AML-193 (cell line): ENCODE results near the gene PISD.
"Not testable (repeated sequence)": the region's sequence is repeated elsewhere in the genome, so short reads cannot be mapped to it uniquely, and the experiment has no call there.

Experiments
- DNase-seq, 2 experiments: peaks; one replicate each; lab custom pipeline; 2025; lab: John Stamatoyannopoulos, UW

PISD gene

GRCh38 chr22:31661851-31662667 lies at the start of gene PISD:
Gene PISD (minus strand): TSS chr22:31662215. CDS start chr22:31662208, 7 bp downstream.
- peak; percentile 84 to 91 for DNase-seq

DNA sequence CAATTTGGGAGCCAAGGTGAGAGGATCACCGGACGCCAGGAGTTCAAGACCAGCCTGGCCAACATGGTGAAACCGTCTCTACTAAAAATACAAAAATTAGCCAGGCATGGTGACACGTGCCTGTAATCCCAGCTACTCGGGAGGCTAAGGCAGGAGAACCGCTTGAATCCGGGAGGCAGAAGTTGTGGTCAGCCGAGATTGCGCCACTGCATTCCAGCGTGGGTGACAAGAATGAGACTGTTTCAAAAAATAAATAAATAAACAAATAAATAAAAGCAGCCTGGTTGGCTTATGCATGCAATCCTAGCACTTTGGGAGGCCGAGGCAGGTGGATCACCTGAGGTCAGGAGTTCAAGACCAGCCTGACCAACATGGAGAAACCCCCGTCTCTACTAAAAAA lies 49.2 kb upstream of the PISD start:
- not testable (repeated sequence) for DNase-seq

DNA sequence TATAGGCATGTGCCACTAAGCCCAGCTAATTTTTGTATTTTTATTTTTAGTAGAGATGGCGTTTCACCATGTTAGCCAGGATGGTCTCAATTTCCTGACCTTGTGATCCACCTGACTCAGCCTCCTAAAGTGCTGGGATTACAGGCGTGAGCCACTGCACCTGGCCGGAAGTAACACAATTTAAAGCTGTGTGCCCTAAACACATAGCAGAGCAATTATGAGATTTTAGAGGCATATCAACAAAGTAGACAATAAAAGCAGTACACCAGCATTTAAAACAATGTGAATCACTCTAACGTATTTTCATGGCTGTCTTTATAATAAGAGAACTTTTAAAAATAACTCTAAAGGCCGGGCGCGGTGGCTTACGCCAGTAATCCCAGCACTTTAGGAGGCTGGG lies 45.5 kb upstream of the PISD start:
- no peak for DNase-seq

DNA sequence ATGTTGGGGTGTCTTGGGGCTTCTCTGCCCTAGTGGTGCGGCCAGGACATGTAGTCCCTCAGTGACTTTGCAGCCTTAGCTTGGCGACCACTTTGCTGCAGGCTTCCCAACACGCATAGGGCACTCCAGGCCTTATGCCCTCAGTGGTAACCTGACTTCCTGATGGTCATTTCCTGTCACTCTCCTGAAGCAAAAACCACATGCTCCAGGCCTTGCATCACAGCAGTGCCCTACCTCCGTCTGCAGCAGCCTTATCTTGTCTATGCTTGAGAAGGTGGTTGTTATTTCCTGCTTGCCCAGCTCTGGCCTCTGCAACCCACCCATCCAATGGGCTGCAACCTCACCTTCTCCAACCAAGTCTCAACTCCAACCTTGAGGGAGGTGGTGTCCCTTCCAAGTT lies 33.4 kb upstream of the PISD start:
- peak; percentile 23 to 35 for DNase-seq

GRCh38 chr22:31694046-31694445 lies 32.0 kb upstream of the PISD start:
- not testable (repeated sequence) for DNase-seq

DNA sequence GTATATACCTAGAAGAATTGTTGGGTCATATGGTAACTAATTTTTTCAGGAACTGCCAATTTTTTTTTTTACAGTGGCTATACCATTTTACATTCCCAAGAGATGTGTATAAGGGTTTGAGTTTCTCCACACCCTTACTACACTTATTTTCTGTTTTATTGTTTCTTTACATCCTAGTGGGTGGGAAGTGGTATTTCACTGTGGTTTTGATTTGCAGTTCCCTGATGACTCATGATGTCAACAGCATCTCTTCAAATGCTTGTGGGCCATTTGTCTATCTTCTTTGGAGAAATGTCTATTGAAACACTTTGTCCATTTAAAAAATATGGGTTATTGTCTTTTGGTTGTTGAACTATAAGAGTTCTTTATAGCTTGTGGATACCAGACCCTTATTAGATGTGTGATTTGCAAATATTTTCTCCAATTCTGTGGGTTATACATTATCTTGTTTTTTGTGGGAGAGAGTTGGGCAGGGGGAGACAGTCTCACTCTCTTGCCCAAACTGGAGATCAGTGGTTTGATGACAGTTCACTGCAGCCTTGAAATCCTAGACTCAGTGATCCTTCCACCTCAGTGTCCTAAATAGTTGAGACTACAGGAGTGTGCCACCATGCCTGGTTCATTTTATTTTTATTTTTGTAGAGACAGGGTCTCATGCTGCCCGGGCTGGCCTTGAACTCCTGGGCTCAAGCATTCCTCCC lies 30.3 kb upstream of the PISD start:
- DNase-seq = peak; percentile 19 to 50

DNA sequence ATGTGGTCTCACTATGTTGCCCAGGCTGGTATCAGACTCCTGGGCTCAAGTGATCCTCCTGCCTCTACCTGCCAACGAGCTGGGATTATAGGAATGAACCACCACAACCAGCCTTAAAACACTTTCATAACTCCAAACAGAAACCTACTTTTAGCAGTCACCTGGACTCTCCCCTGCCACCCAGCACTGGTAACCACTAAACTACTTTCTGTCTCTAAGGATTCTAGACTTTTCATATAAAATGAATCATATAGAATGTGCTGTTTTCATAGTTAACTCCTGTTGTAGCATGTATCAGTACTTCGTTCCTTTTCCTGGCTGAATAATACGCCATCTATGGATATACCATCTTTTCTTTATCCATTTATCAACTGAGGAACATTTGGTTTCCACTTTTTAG lies 29.4 kb upstream of the PISD start:
- no peak for DNase-seq

DNA sequence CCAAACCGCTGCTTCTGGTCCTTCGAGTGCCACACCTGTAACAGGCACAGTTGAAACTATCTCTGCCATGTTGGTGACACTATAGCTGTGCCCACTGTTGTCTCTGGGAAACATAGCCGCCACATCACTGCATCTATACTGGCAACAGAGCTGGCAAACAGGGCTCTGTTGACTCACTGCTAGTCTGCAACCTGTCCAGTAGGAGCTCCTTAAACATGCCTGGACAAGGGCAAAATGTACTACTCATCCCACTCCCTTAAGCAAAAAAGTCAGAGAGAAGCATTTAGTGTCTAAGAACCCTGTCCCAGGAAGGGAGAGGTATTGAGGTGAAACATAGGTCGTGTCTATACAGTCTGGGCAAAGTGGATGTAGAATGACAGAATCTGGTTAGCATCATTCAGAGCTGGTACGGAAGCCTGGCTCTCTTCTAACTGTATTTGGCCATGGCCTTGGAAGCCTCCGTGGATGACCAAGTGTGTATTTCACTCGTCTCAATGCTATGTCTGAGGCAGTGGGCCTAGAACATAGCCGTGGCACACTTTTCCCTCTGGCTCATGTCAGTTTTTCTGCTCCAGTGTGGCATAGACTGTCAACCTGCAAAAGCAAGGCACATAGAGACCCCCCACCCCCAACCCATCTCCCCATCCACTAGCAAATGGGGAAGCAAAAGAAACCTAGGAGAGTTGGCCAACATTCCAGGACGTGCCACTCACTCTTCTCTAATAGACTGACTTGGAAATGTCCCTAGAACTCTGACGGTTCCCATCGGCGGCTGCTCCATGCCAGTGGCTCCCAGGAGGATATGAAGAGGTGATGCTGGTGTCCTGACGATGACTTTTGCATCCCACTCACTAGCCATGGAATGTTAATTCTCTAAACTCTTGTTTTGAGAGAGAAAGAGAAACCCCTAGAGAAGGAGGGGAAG lies 21.4 kb upstream of the PISD start:
- DNase-seq = no peak

DNA sequence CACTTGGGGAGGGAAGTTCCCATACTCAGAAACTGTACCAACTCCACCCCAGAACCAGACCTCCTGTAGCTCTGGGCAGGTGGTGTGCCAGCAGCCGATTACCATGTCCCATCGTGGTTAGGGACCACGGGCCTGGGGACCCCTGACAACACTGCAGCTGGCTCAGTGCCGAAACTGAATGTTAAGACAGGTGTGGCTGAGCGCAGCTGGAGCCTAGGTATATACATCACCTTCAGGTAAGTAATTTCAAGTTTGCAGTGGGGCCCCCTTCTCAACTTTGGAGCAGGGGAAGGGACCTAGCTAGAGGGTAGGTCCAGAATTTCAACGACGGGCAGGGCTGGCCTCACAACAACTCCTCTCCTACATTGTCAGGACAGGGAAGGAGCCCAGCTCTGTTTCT lies 20.7 kb upstream of the PISD start:
- no peak for DNase-seq

DNA sequence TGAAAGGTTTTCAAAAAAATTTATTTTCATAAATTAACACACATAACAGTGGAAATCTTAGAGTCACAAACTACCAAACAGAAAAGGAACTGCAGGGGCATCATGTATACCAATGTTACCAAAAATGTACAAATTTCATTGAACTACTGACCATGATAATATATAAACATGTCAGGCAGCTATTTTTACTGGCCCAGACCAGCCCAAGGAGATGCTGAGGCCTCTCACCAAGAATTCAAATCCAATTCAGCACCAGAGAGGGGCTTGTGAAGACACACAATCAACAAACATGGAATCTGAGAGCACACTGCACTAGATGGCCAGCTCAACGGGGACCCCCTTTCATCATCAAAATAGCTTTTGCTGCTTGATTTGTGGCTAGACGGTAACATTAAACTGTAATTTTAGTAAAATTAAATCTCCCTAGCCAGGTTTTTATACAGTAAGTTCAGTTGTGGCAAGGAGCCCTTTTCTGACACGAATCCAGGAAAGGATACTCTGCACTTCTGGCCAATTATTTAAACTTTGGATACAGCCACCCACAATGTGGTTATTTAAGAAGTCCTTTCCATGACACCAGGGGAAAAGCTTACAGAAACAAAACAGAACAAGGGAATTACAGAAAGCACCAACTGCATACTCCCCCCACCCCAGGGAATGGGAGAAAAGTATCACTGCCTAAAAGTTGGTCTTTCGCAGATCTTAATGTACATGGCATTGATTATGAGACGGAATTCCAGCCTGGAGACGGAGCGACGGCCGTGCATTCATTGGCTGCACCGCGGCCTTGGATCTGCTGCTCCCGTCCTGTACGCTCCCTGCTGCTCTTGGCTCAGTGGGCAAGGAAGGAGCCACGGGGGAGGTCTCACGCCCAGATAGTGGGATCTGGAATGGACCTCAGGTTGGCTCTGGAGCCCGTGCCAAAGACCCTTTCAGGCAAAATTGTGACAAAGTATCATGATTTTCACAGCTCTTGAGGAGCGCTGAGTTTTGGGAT lies 19.6 kb upstream of the PISD start:
- DNase-seq = no peak

GRCh38 chr22:31680861-31681341 lies 18.9 kb upstream of the PISD start:
- DNase-seq = no peak

GRCh38 chr22:31678748-31679147 lies 16.7 kb upstream of the PISD start:
- no peak for DNase-seq

GRCh38 chr22:31676700-31677099 lies 14.7 kb upstream of the PISD start:
- peak; percentile 63 to 68 for DNase-seq

GRCh38 chr22:31674219-31674618 lies 12.2 kb upstream of the PISD start:
- peak; percentile 85 to 92 for DNase-seq

DNA sequence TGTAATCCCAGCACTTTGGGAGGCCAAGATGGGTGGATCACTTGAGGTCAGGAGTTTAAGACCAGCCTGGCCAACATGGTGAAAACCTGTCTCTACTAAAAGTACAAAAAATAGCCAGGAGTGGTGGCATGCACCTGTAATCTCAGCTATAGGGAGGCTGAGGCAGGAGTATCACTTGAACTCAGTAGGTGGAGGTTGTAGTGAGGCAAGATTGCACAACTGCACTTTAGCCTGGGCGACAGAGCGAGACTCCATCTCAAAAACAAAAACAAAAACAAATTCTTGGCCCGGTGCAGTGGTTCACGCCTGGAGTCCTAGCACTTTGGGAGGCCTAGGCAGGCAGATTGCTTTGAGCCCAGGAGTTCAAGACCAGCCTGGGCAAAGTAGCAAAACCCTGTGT lies 6.8 kb upstream of the PISD start:
- not testable (repeated sequence) for DNase-seq

DNA sequence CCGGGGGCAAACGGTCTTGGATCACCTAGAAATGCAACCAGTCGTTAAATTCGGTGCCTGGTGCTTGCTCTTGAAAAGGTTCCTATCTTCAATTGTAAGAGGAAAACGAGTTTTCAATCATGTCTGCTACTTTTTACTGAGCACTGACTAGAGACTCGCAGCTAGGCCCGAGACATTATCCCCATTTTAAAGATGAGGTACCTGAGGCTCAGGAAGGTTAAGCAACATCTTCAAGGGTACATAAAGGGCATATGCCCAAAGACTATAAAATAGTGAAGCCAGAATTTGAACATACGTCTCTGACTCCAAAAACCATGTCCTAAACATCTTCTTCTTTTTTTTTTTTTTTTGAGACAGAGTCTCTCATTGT lies 638 bp upstream of the PISD start:
- no peak for DNase-seq

GRCh38 chr22:31660860-31661341 lies 1.1 kb downstream of the PISD start:
- not testable (repeated sequence) for DNase-seq

GRCh38 chr22:31659246-31659645 lies 2.8 kb downstream of the PISD start:
- no peak for DNase-seq

- no peak for DNase-seq
These were observed 7.6 kb downstream of the PISD start for GRCh38 chr22:31654408-31654807.

DNA sequence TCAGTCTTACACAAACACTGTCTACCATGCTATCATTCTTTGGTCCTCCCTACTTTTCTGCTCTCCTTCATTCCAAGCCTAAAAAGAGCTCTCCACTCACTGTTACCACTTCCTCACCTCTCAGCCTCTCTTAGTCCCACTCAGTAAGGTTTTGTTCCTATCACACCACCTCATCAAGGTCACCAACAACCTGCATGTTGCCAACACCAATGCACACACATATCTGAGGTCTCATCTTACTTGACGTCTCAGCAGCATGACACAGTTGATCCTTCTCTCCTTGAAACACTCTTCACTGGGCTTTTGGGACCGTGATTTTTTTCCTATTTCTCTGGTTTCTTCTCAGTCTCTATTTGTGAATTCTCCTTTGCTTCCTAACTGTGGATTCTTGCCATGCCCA lies 8.1 kb downstream of the PISD start:
- no peak for DNase-seq
